ENCODE results near the gene ZNF507. TPM values are rescaled to one million over a fixed set of nuclear protein-coding genes. Genes with fewer than 3 reads are reported as not detected.

Gene ZNF507
- total RNA-seq, 3 donors from 2014 or later = 18.4 to 29.5 (median 21.6) TPM

GRCh38 chr19:32342695-32343094 lies 2.7 kb upstream of the ZNF507 start:
- Histone ChIP-seq H3K36me3 (ENCODE audit: low read depth) (no peaks in the 10 kb centered on the region), H3K9me3 (no peaks in the 10 kb centered on the region), H3K4me1 (ENCODE audit: low read depth) (peaks cover 12% of the 10 kb centered on the region), H3K4me3 (no peak overlapping the region)
- intact Hi-C loops (cut with DNase I, micrococcal nuclease) = no loop called here
- DNase-seq (no peak), ATAC-seq (no peak)
- TF ChIP-seq, protein P1, sequence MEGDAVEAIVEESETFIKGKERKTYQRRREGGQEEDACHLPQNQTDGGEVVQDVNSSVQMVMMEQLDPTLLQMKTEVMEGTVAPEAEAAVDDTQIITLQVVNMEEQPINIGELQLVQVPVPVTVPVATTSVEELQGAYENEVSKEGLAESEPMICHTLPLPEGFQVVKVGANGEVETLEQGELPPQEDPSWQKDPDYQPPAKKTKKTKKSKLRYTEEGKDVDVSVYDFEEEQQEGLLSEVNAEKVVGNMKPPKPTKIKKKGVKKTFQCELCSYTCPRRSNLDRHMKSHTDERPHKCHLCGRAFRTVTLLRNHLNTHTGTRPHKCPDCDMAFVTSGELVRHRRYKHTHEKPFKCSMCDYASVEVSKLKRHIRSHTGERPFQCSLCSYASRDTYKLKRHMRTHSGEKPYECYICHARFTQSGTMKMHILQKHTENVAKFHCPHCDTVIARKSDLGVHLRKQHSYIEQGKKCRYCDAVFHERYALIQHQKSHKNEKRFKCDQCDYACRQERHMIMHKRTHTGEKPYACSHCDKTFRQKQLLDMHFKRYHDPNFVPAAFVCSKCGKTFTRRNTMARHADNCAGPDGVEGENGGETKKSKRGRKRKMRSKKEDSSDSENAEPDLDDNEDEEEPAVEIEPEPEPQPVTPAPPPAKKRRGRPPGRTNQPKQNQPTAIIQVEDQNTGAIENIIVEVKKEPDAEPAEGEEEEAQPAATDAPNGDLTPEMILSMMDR (IDR thresholded peaks at IDR 0.05) = no peak

DNA sequence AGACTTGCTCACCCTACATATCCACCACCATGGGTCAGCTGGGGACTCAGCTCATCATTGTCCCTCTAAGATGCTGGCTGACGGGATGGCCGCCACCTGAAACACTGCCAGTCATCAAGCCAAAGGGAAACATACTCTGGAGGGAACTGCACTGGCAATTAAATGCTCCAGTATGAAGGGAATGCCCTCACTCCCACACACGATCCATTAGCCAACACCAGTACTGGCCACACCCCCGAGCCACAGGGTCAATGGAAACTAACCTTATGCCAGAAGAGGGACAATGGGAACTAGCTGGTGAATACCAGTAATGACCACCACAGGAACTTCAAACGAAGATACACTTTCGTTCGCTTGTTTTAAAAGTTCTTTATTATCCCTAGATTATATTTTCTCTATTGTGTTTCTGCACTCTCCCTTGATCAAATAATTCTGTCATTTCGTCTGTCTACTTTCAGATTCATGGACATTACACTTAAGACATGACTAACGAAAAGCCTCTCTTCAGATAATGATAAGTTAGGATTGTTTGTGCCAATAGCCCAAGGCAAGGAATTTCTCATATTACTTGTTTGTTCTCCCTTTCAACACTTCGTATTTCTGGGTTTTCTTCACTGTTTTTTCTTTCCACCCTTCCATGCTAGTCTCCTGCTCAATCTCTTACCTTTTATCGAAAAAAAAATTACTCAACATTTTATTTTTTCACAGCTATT lies 1.7 kb upstream of the ZNF507 start:
- TF ChIP-seq, protein P1 (IDR thresholded peaks at IDR 0.05) = no peak
- H3K36me3 ChIP-seq (ENCODE audit: low read depth) = no peaks in the 10 kb centered on the region
- ATAC-seq = no peak
- DNase-seq = no peak
- no peaks in the 10 kb centered on the region for H3K9me3 ChIP-seq
- intact Hi-C loops (cut with DNase I, micrococcal nuclease) = no loop called here
- H3K4me3 ChIP-seq = no peak overlapping the region
- H3K4me1 ChIP-seq (ENCODE audit: low read depth) = peaks cover 14% of the 10 kb centered on the region

DNA sequence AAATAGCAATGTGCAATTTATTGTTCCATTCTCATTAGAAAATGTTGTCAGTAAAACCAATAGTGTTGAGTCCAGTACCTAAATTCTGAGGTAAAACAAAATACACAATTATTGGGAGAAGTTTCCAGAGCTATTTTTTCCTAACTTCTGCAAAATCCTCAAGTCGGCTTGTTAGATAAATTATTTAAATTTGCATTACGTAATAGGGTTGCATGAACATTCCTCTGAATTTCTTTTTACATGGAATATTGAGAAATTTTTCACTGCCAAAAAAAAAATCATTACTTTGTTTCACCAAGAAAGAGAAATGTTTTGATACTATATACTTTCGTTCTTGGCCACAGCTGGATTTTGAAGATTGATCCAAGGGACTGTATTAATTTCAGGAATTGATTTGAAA lies 1.5 kb downstream of the ZNF507 start:
- no peaks in the 10 kb centered on the region for H3K36me3 ChIP-seq (ENCODE audit: low read depth)
- TF ChIP-seq, protein P1 (IDR thresholded peaks at IDR 0.05) = no peak
- peaks cover 31% of the 10 kb centered on the region for H3K4me1 ChIP-seq (ENCODE audit: low read depth)
- intact Hi-C loops (cut with DNase I, micrococcal nuclease) = no loop called here
- DNase-seq (no peak), ATAC-seq (no peak)
- H3K4me3 ChIP-seq = no peak overlapping the region
- H3K9me3 ChIP-seq = no peaks in the 10 kb centered on the region

GRCh38 chr19:32347573-32347972 lies 2.2 kb downstream of the ZNF507 start:
- Histone ChIP-seq H3K4me3 (no peak overlapping the region), H3K9me3 (no peaks in the 10 kb centered on the region), H3K4me1 (ENCODE audit: low read depth) (peaks cover 31% of the 10 kb centered on the region), H3K36me3 (ENCODE audit: low read depth) (no peaks in the 10 kb centered on the region)
- TF ChIP-seq, protein P1 (IDR thresholded peaks at IDR 0.05) = no peak
- DNase-seq (no peak), ATAC-seq (no peak)
- intact Hi-C loops (cut with DNase I, micrococcal nuclease) = no loop called here

- DNase-seq (no peak), ATAC-seq (no peak)
- intact Hi-C loops (cut with DNase I, micrococcal nuclease) = no loop called here
- H3K4me3 ChIP-seq = no peak overlapping the region
- H3K4me1 ChIP-seq (ENCODE audit: low read depth) = peaks cover 31% of the 10 kb centered on the region
- no peaks in the 10 kb centered on the region for H3K9me3 ChIP-seq
- H3K36me3 ChIP-seq (ENCODE audit: low read depth) = no peaks in the 10 kb centered on the region
- TF ChIP-seq, protein P1 (IDR thresholded peaks at IDR 0.05) = no peak
Observed at GRCh38 chr19:32349051-32349450, 3.6 kb downstream of the ZNF507 start.

Data from mucosa of descending colon (tissue), 3 donors.